KOPT-K1 (cell line): ENCODE results near the gene DLX1.
"Not testable (repeated sequence)": the region's sequence is repeated elsewhere in the genome, so short reads cannot be mapped to it uniquely, and the experiment has no call there.

Experiments
- H3K27ac ChIP-seq: fragments of 200-600 bp; sonication (generic); 2 replicates; pipeline ENCODE4 v1.5.1; 2016; ENCODE audit warnings: antibody characterized with exemption, mild to moderate bottlenecking, low read depth, low read length; ENCODE audit not compliant: poor library complexity, severe bottlenecking
- H3K36me3 ChIP-seq: fragments of 200-600 bp; sonication (generic); 2 replicates; pipeline ENCODE4 v1.5.1; 2017; ENCODE audit warnings: antibody characterized with exemption, mild to moderate bottlenecking, low read length, moderate library complexity; ENCODE audit not compliant: insufficient read depth
- H3K9me3 ChIP-seq: fragments of 200-600 bp; sonication (generic); 2 replicates; pipeline ENCODE4 v1.5.1; 2017; ENCODE audit warnings: antibody characterized with exemption, low read length, mild to moderate bottlenecking; ENCODE audit not compliant: insufficient read depth, poor library complexity, severe bottlenecking

DLX1 gene

GRCh38 chr2:172053486-172053885, 31.8 kb upstream of the DLX1 start:
- no peaks in the 10 kb centered on the region for H3K9me3 ChIP-seq

GRCh38 chr2:172056293-172056692, 29.0 kb upstream of the DLX1 start:
- H3K9me3 ChIP-seq = no peaks in the 10 kb centered on the region
- H3K27ac ChIP-seq = no peak overlapping the region
- no peaks in the 10 kb centered on the region for H3K36me3 ChIP-seq

More at GRCh38 chr2:172053486-172053885, 31.8 kb upstream of the DLX1 start:
- Histone ChIP-seq H3K36me3 (no peaks in the 10 kb centered on the region), H3K27ac (no peak overlapping the region)

GRCh38 chr2:172058660-172059059, 26.6 kb upstream of the DLX1 start:
- Histone ChIP-seq H3K36me3 (no peaks in the 10 kb centered on the region), H3K27ac (no peak overlapping the region), H3K9me3 (no peaks in the 10 kb centered on the region)

GRCh38 chr2:172060118-172060517, 25.2 kb upstream of the DLX1 start:
- H3K27ac ChIP-seq, H3K36me3 ChIP-seq, H3K9me3 ChIP-seq: not testable (repeated sequence)

- H3K36me3 ChIP-seq = no peaks in the 10 kb centered on the region
- H3K9me3 ChIP-seq = no peaks in the 10 kb centered on the region
- H3K27ac ChIP-seq = no peak overlapping the region
These were observed 22.8 kb upstream of the DLX1 start for GRCh38 chr2:172062402-172063004.

- H3K9me3 ChIP-seq = no peaks in the 10 kb centered on the region
These were observed 21.9 kb upstream of the DLX1 start for GRCh38 chr2:172063446-172063845.

GRCh38 chr2:172065111-172065510, 20.2 kb upstream of the DLX1 start:
- Histone ChIP-seq H3K36me3 (no peaks in the 10 kb centered on the region), H3K9me3 (no peaks in the 10 kb centered on the region), H3K27ac (no peak overlapping the region)

More at GRCh38 chr2:172063446-172063845, 21.9 kb upstream of the DLX1 start:
- Histone ChIP-seq H3K27ac (no peak overlapping the region), H3K36me3 (no peaks in the 10 kb centered on the region)

GRCh38 chr2:172066394-172066886, 18.9 kb upstream of the DLX1 start:
- Histone ChIP-seq H3K36me3 (no peaks in the 10 kb centered on the region), H3K9me3 (no peaks in the 10 kb centered on the region), H3K27ac (no peak overlapping the region)

- not testable (repeated sequence) for H3K9me3 ChIP-seq, H3K36me3 ChIP-seq, H3K27ac ChIP-seq
These were observed 17.4 kb upstream of the DLX1 start for GRCh38 chr2:172067905-172068304.

GRCh38 chr2:172070936-172071335, 14.4 kb upstream of the DLX1 start:
- Histone ChIP-seq H3K36me3 (no peaks in the 10 kb centered on the region), H3K9me3 (no peaks in the 10 kb centered on the region), H3K27ac (no peak overlapping the region)

- H3K9me3 ChIP-seq = no peaks in the 10 kb centered on the region
- no peaks in the 10 kb centered on the region for H3K36me3 ChIP-seq
These were observed 13.0 kb upstream of the DLX1 start for GRCh38 chr2:172072303-172072702.

GRCh38 chr2:172072706-172073105, 12.6 kb upstream of the DLX1 start:
- H3K36me3 ChIP-seq = no peaks in the 10 kb centered on the region

More at GRCh38 chr2:172072303-172072702, 13.0 kb upstream of the DLX1 start:
- H3K27ac ChIP-seq = no peak overlapping the region

GRCh38 chr2:172073518-172073917, 11.8 kb upstream of the DLX1 start:
- Histone ChIP-seq H3K9me3 (no peaks in the 10 kb centered on the region), H3K36me3 (no peaks in the 10 kb centered on the region), H3K27ac (no peak overlapping the region)

More at GRCh38 chr2:172072706-172073105, 12.6 kb upstream of the DLX1 start:
- Histone ChIP-seq H3K27ac (no peak overlapping the region), H3K9me3 (no peaks in the 10 kb centered on the region)

GRCh38 chr2:172074254-172074653, 11.1 kb upstream of the DLX1 start:
- Histone ChIP-seq H3K36me3 (no peaks in the 10 kb centered on the region), H3K9me3 (no peaks in the 10 kb centered on the region), H3K27ac (no peak overlapping the region)

GRCh38 chr2:172079416-172079815, 5.9 kb upstream of the DLX1 start:
- Histone ChIP-seq H3K9me3 (no peaks in the 10 kb centered on the region), H3K27ac (no peak overlapping the region), H3K36me3 (no peaks in the 10 kb centered on the region)
